ENCODE results near the gene VSX1.

The VSX1 gene

GRCh38 chr20:25037288-25038102 is 44.4 kb downstream of the VSX1 start:
- Histone ChIP-seq H3K79me2 (peaks cover 24% of the 10 kb centered on the region), H3K4me2 (ENCODE audit: low read length) (no peak overlapping the region), H2AFZ (peak overlapping the region; percentile 26), H3K9me3 (ENCODE audit: control insufficient read depth, low read length) (no peaks in the 10 kb centered on the region), H3K27ac (peak overlapping the region; percentile 59), H3K4me1 (peaks cover 64% of the 10 kb centered on the region), H3K4me3 (ENCODE audit: low read depth, low read length) (no peak overlapping the region), H3K36me3 (ENCODE audit: control insufficient read depth, insufficient read depth, low read length) (no peaks in the 10 kb centered on the region), H3K27me3 (ENCODE audit: control insufficient read depth, insufficient read depth, low read length) (no peaks in the 10 kb centered on the region), H3K9ac (no peak overlapping the region)
- TF ChIP-seq CTCF (IDR thresholded peaks at IDR 0.05), result no peak

- Histone ChIP-seq H3K4me1 (peaks cover 66% of the 10 kb centered on the region), H3K27me3 (ENCODE audit: control insufficient read depth, insufficient read depth, low read length) (no peaks in the 10 kb centered on the region), H3K4me3 (ENCODE audit: low read depth, low read length) (no peak overlapping the region), H3K36me3 (ENCODE audit: control insufficient read depth, insufficient read depth, low read length) (no peaks in the 10 kb centered on the region), H3K79me2 (peaks cover 31% of the 10 kb centered on the region), H3K9me3 (ENCODE audit: control insufficient read depth, low read length) (no peaks in the 10 kb centered on the region), H3K27ac (peak overlapping the region; percentile 7), H3K9ac (no peak overlapping the region), H2AFZ (no peak overlapping the region), H3K4me2 (ENCODE audit: low read length) (peak overlapping the region; percentile 28)
- TF ChIP-seq CTCF (IDR thresholded peaks at IDR 0.05), result no peak
Measured at GRCh38 chr20:25036331-25036936, 45.5 kb downstream of the VSX1 start.

- H3K9me3 ChIP-seq (ENCODE audit: control insufficient read depth, low read length), result no peaks in the 10 kb centered on the region
- no peak overlapping the region for H3K4me2 ChIP-seq (ENCODE audit: low read length)
- H3K4me3 ChIP-seq (ENCODE audit: low read depth, low read length), result no peak overlapping the region
- H3K27ac ChIP-seq, result no peak overlapping the region
- no peak overlapping the region for H2AFZ ChIP-seq
- peaks cover 70% of the 10 kb centered on the region for H3K4me1 ChIP-seq
- H3K27me3 ChIP-seq (ENCODE audit: control insufficient read depth, insufficient read depth, low read length), result no peaks in the 10 kb centered on the region
- H3K79me2 ChIP-seq, result peaks cover 32% of the 10 kb centered on the region
- H3K9ac ChIP-seq, result no peak overlapping the region
- TF ChIP-seq CTCF (IDR thresholded peaks at IDR 0.05), result no peak
- no peaks in the 10 kb centered on the region for H3K36me3 ChIP-seq (ENCODE audit: control insufficient read depth, insufficient read depth, low read length)
Measured at GRCh38 chr20:25035921-25036320, 46.0 kb downstream of the VSX1 start.

GRCh38 chr20:25033924-25034300 is 48.0 kb downstream of the VSX1 start:
- H3K27ac ChIP-seq, result peak overlapping the region; percentile 31
- TF ChIP-seq CTCF (IDR thresholded peaks at IDR 0.05), result no peak
- H3K9me3 ChIP-seq (ENCODE audit: control insufficient read depth, low read length), result no peaks in the 10 kb centered on the region
- peaks cover 53% of the 10 kb centered on the region for H3K4me1 ChIP-seq
- no peak overlapping the region for H3K9ac ChIP-seq
- peaks cover 40% of the 10 kb centered on the region for H3K79me2 ChIP-seq
- H3K27me3 ChIP-seq (ENCODE audit: control insufficient read depth, insufficient read depth, low read length), result no peaks in the 10 kb centered on the region
- no peaks in the 10 kb centered on the region for H3K36me3 ChIP-seq (ENCODE audit: control insufficient read depth, insufficient read depth, low read length)
- no peak overlapping the region for H3K4me2 ChIP-seq (ENCODE audit: low read length)
- H2AFZ ChIP-seq, result no peak overlapping the region
- H3K4me3 ChIP-seq (ENCODE audit: low read depth, low read length), result no peak overlapping the region

All from parathyroid adenoma (tissue), 2 donors.